Measurements from ENCODE around the gene KCNQ4.

- TF ChIP-seq CTCF (IDR thresholded peaks at IDR 0.05; ENCODE audit: low read depth, low read length, poor library complexity, severe bottlenecking), result no peak
- no peak for TF ChIP-seq EZH2phosphoT487 (IDR thresholded peaks at IDR 0.05; ENCODE audit: borderline replicate concordance, low read length)
Observed at GRCh38 chr1:40770296-40771070, 13.1 kb upstream of the KCNQ4 start.

All from DOHH2 (cell line).